ENCODE results near the gene CHST2.

CHST2 gene

GRCh38 chr3:143099210-143099609, 20.4 kb upstream of the CHST2 start:
- no peak for DNase-seq

- DNase-seq, result no peak
Measured at GRCh38 chr3:143099690-143100089, 19.9 kb upstream of the CHST2 start.

DNA sequence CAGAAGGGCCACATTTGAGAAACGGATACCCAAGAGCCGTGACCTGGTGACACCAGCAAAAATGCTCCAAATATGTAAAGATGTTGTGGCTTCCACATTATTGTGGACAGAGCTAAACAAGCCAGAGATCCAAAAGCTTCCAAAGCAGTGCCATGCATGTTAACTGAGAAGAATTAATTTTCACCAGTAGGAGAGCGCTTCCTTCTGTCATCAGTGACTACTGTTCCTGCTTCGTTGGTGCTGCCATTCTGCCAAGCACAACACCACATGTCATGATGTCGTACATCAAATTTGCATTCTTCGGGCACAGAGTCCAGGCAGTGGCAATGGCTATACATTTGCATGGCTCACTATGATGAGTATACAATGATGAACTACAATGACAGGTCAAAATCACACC, 19.1 kb upstream of the CHST2 start:
- DNase-seq, result no peak

GRCh38 chr3:143101792-143102381, 17.7 kb upstream of the CHST2 start:
- DNase-seq, result no peak

DNA sequence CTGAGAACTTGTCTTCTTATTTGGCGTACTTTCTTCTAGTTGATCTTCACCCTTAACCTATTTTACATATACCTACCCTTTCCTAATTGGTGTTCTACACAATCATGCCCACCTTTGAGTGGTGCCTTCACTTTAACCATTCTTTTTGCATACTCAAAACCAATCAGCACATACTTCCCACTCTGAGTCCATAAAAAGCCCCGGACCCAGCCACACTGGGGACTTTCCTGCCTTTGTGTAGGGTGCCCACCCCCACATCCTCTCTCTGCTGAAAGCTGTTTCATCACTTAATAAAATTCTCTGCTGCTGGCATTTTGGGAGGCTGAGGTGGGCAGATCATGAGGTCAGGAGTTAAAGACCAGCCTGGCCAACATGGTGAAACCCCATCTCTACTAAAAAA, 15.9 kb upstream of the CHST2 start:
- DNase-seq, result no peak

DNA sequence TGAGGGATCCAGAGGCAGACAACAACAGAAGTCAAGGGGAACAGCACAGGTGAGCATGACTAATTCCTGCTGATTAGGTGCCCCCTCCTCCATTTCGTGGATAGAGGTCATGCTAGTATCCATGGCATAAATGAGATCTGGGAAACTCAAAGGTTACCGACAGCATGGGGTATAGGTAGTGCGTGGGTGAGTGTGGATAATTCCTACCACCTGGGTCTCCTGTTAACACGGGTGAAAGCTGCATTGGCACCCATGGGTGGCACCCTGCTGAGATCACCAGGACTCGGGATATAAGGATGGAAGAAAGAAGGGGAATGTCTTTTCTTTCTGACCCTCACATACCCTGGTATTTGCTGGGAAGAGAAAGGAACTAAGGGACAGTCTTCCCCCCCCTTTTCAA, 14.4 kb upstream of the CHST2 start:
- DNase-seq, result no peak

- DNase-seq, result no peak
Measured at GRCh38 chr3:143109861-143110260, 9.7 kb upstream of the CHST2 start.

- DNase-seq, result no peak
Measured at GRCh38 chr3:143110371-143110770, 9.2 kb upstream of the CHST2 start.

DNA sequence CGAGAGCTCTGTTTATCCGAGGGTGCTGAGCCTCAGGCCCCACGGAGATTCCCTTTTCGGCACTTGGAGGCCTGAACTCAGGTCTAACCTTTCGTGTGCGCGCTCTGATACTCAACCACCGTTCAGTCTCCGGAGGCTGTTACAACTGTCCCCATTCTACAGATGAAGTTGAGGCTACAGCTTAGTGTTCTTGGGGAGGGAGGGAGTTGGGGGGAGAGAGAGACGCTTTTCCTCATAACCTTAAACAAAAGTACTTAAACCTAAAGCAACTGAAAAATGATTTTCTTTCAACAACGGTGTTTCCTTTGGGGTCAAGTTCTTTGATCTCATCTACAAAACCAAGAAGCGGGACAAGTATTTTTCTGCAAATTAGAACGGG, 952 bp upstream of the CHST2 start:
- DNase-seq, result no peak

DNA sequence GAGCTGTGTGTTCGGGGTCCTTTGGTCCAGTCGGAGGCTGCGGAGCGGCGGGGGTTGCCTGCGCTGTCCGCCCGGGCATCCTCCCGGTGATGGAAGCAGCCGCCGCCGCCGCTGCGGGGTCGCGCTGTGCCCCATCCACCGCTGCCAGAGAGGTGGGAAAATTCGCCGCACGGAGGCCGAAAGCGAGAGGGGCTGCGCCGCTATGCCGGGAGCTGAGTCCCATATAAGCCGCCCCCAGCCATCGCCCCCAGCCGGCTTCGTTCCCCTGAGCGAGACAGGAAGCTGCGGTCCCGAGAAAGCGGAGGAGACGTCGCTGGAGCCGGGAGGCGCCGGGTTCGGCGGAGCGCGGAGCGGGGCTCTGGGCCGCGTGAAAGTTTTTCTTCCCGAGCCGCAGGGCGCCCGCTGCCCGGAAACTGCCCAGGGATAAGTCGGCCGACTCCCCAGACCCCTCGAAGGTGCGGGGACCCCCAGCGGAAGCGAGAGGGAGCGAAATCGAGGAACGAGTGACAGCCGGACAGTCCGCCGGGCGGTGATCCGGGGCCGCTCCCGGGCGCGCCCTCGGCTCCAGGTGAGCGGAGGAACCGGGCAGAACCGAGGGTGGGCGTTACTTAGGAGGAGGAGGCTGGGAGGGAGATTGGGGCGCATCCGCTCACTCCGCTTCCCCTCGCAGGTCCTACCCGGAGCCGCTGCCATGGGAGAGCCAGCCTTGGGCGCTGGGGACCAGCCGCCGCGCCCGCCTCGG, 574 bp downstream of the CHST2 start:
- no peak for DNase-seq

DNA sequence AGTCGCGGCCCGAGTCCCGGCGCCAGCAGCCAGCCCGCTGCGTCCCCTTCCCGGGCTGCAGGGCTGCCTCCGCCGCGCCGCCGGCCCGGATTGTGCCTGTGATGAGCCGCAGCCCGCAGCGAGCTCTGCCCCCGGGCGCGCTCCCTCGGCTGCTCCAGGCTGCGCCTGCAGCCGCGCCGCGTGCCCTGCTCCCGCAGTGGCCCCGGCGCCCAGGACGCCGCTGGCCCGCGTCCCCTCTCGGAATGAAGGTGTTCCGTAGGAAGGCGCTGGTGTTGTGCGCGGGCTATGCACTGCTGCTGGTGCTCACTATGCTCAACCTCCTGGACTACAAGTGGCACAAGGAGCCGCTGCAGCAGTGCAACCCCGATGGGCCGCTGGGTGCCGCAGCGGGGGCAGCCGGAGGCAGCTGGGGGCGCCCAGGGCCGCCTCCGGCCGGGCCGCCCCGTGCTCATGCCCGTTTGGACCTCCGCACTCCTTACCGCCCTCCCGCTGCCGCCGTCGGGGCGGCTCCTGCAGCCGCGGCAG, 1.2 kb downstream of the CHST2 start:
- no peak for DNase-seq

DNA sequence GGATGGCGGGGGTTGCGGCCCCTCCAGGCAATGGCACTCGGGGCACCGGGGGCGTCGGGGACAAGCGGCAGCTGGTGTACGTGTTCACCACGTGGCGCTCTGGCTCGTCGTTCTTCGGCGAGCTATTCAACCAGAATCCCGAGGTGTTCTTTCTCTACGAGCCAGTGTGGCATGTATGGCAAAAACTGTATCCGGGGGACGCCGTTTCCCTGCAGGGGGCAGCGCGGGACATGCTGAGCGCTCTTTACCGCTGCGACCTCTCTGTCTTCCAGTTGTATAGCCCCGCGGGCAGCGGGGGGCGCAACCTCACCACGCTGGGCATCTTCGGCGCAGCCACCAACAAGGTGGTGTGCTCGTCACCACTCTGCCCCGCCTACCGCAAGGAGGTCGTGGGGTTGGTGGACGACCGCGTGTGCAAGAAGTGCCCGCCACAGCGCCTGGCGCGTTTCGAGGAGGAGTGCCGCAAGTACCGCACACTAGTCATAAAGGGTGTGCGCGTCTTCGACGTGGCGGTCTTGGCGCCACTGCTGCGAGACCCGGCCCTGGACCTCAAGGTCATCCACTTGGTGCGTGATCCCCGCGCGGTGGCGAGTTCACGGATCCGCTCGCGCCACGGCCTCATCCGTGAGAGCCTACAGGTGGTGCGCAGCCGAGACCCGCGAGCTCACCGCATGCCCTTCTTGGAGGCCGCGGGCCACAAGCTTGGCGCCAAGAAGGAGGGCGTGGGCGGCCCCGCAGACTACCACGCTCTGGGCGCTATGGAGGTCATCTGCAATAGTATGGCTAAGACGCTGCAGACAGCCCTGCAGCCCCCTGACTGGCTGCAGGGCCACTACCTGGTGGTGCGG, 1.9 kb downstream of the CHST2 start:
- no peak for DNase-seq

- no peak for DNase-seq
Measured at GRCh38 chr3:143122089-143122430, 2.5 kb downstream of the CHST2 start.

DNA sequence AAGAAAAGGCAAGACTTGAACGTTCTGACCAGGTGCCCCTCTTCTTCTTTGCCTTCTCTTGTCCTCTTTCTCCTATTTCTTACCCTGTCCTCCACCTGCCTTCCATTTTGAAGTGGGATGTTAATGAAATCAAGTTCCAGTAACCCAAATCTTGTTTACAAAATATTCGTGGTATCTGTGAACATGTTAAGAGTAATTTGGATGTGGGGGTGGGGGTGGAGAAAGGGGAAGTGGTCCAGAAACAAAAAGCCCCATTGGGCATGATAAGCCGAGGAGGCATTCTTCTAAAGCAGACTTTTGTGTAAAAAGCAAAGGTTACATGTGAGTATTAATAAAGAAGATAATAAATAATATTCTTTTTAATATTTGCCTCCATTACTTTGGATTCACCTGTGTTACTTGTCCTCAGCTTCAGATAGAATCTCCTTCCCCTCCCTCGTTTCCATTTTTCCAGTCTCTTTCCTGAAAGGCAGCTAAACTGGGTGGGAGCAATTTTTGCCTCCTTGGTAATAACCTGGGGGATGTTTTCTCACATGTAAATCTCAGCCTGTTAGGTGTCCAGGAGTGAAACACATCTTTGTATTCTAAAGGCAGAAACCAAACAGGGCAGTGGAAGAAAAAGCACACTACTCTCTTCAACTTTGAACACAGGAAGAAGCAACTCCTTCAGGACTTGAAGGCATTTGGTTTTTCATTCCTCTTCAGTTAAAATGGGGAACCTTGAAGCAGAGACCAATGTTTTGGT, 3.2 kb downstream of the CHST2 start:
- no peak for DNase-seq

- DNase-seq, result no peak
Measured at GRCh38 chr3:143123353-143123984, 3.9 kb downstream of the CHST2 start.

GRCh38 chr3:143124601-143125520, 5.3 kb downstream of the CHST2 start:
- DNase-seq, result no peak

DNA sequence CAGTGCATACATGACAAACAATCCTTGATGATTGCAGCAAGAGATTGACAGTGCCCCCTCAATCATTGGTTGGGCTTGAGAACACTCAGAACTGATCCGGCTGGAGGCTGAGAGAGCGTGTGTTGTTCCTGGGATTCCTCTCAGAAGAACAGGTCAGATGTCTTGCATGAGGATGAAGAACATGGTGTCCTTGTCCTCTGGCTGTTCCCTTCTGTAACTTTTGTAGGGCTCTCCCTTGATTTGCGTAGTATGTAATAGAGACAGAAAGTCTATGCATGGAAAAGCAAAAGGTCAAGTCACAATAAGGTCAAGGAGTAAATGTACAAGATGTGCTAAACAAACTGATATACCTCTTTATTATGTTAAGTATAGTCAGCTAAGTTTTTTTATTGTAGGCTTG, 8.2 kb downstream of the CHST2 start:
- DNase-seq, result no peak

GRCh38 chr3:143128227-143128955, 8.8 kb downstream of the CHST2 start:
- DNase-seq, result no peak

DNA sequence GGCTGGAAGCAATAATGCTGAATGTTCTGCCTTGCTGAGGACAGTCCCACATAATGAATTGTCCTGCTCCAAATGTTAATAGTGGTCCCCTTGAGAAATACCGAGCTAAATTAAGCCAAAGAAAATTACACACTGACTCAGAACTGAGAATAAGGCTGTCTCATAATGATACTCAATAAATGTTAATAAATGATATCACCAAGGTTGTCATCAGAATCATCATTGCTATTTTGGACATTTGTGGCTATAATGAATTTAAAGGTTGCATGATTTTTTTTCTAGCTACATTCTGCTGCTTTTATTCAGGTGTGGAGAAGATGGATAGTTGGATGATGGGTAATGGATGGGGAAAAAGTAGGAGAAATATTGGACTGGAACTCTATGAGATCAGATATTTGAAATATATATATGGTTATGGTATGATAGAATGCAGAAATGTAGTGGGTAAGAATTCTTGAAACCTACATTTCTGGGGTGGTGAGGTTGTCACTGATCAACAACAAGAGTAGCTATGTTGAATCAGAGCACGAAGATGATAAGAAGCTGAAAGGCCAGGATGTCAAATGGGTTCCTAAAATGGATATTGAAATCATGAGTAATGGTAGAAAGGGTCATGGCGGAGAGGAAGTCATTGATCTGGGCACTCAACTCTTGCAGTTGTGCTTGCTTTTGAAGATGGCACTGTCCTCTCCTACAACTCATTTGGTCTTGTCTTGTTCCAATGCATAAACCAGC, 12.8 kb downstream of the CHST2 start:
- no peak for DNase-seq

DNA sequence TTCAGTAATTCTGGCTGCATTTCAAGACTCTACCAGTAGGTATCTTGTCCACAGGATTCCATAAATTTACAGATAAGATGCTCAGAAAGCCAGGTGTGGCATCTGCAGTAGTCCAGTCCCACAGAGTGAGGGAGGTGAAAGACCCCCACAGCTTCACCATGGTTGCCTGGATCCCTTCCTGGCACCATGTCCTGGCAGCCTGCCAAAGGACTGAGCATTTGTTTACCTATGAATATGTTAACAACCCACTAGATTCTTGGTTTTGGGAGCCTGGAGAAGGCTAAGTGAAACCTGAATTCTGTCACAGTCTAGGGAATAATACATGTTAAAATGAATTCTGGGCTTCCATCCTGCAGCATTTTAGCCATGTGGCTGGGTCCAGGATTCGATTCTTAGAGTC, 14.9 kb downstream of the CHST2 start:
- peak; percentile 40 for DNase-seq

Measured in NCI-H1092 (cell line).